KMS-11 (cell line): ENCODE results near the gene AATF.

Experiments
- H2AFZ ChIP-seq: fragments of 200-600 bp; sonication (generic); 2 replicates; pipeline ENCODE4 v1.6.1; 2016; ENCODE audit warnings: antibody characterized with exemption, mixed run types, low read depth
- H3K27ac ChIP-seq: fragments of 200-600 bp; sonication (generic); 2 replicates; pipeline ENCODE4 v1.6.1; 2016; ENCODE audit warnings: mild to moderate bottlenecking, mixed run types
- H3K27me3 ChIP-seq: fragments of 200-600 bp; sonication (generic); 2 replicates; pipeline ENCODE4 v1.6.1; 2017; ENCODE audit warnings: mild to moderate bottlenecking, low read depth, mixed run types, moderate library complexity; ENCODE audit not compliant: insufficient read depth
- H3K36me3 ChIP-seq: fragments of 200-600 bp; sonication (generic); 2 replicates; pipeline ENCODE4 v1.6.1; 2017; ENCODE audit warnings: mild to moderate bottlenecking, mixed run types; ENCODE audit not compliant: insufficient read depth
- H3K4me1 ChIP-seq: fragments of 200-600 bp; sonication (generic); 2 replicates; pipeline ENCODE4 v1.6.1; 2016; ENCODE audit warnings: mild to moderate bottlenecking, low read depth, mixed run types; ENCODE audit not compliant: poor library complexity, severe bottlenecking
- H3K4me2 ChIP-seq: fragments of 200-600 bp; sonication (generic); 2 replicates; pipeline ENCODE4 v1.7.0; 2016; ENCODE audit warnings: mild to moderate bottlenecking, mixed run types
- H3K4me3 ChIP-seq: fragments of 200-600 bp; sonication (generic); IDR thresholded peaks from 2 replicates; pipeline ENCODE4 v1.6.1; 2017; ENCODE audit warnings: low read depth, low read length, mixed read lengths; ENCODE audit not compliant: insufficient read depth
- H3K79me2 ChIP-seq: fragments of 200-600 bp; sonication (generic); 2 replicates; pipeline ENCODE4 v1.6.1; 2016; ENCODE audit warnings: low read depth, mixed run types; ENCODE audit not compliant: insufficient read depth
- H3K9ac ChIP-seq: fragments of 200-600 bp; sonication (generic); 2 replicates; pipeline ENCODE4 v1.6.1; 2016; ENCODE audit warnings: mild to moderate bottlenecking, mixed run types
- H4K20me1 ChIP-seq: fragments of 200-600 bp; sonication (generic); 2 replicates; pipeline ENCODE4 v1.6.1; 2016; ENCODE audit warnings: mild to moderate bottlenecking, mixed run types; ENCODE audit not compliant: insufficient read depth
- TF ChIP-seq, protein P1 (sequence below): fragments of 200-600 bp; sonication (generic); conservative IDR thresholded peaks from 2 replicates; pipeline ENCODE4 v1.6.1; 2017; ENCODE audit warnings: low read depth, mild to moderate bottlenecking, antibody characterized with exemption, low read length, moderate library complexity, mixed read lengths

The AATF gene

DNA sequence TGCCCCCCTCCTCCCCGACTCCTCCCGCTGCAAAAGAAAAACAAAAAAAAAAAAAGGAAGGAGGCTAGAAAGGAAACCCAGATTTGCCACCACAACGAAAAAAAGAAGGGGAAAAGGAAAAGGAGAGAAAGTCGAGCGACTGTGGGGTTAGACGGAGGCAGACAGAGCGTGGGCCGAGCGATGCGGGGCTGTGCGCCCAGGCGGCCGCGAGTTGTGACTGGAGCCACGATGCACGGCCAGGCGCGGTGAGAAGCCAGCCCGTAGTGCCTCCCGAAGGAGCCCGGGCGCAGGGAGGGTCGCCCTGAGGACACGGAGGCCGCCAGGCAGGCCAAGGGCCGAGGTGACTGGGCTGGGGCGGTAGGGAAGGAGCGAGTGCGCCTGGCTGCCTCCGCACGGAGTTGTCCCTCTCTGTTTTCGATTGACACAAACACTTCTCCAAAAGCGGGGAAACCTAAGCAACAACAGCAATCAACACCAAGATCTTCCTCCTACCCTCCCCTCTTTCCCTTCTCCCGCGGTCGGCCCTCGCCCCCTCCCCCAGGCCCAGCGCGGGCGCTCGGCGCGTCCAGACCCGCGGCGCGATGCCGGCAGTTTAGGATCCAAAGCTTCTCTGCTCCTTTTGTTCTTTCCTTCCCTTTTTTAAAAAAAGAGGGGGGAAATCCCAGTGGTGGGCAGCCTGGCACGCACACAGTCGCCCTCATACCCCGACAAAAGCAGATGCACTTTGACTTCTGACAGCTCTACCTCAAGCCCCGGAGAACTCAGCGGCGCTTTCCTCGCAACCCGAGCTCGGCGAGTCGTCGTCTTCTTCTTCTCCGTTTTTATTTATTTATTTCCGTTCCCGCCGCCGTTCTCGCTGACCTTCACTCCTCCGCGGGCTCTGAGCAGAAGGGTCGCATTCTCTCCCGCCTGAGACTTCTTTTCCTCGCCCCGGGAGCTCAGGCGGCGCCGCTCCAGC is 11.5 kb upstream of the AATF start, which contains the start of gene LHX1:
Gene LHX1, plus strand, starts transcription at position 475 of the 958 bp plus-strand sequence. CDS start 723 bp downstream, outside the sequence.
- H3K27ac ChIP-seq: no peak within 1 kb of the TSS
- H3K9ac ChIP-seq: no peak within 1 kb of the TSS
- H3K4me2 ChIP-seq: peak within 1 kb of the TSS; percentile 57; the same call in 1 of the 2 replicates
- H3K4me1 ChIP-seq: no peaks in the 10 kb centered on the region
- H4K20me1 ChIP-seq: no peaks in the 10 kb centered on the region
- no peaks in the 10 kb centered on the region for H3K79me2 ChIP-seq
- H2AFZ ChIP-seq: no peak within 1 kb of the TSS; the same call in 1 of the 2 replicates
- H3K36me3 ChIP-seq: no peaks in the 10 kb centered on the region
- TF ChIP-seq, protein P1, sequence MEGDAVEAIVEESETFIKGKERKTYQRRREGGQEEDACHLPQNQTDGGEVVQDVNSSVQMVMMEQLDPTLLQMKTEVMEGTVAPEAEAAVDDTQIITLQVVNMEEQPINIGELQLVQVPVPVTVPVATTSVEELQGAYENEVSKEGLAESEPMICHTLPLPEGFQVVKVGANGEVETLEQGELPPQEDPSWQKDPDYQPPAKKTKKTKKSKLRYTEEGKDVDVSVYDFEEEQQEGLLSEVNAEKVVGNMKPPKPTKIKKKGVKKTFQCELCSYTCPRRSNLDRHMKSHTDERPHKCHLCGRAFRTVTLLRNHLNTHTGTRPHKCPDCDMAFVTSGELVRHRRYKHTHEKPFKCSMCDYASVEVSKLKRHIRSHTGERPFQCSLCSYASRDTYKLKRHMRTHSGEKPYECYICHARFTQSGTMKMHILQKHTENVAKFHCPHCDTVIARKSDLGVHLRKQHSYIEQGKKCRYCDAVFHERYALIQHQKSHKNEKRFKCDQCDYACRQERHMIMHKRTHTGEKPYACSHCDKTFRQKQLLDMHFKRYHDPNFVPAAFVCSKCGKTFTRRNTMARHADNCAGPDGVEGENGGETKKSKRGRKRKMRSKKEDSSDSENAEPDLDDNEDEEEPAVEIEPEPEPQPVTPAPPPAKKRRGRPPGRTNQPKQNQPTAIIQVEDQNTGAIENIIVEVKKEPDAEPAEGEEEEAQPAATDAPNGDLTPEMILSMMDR: no peak
- H3K27me3 ChIP-seq: peaks cover 85% of the 10 kb centered on the region
- H3K4me3 ChIP-seq: no peak within 1 kb of the TSS

DNA sequence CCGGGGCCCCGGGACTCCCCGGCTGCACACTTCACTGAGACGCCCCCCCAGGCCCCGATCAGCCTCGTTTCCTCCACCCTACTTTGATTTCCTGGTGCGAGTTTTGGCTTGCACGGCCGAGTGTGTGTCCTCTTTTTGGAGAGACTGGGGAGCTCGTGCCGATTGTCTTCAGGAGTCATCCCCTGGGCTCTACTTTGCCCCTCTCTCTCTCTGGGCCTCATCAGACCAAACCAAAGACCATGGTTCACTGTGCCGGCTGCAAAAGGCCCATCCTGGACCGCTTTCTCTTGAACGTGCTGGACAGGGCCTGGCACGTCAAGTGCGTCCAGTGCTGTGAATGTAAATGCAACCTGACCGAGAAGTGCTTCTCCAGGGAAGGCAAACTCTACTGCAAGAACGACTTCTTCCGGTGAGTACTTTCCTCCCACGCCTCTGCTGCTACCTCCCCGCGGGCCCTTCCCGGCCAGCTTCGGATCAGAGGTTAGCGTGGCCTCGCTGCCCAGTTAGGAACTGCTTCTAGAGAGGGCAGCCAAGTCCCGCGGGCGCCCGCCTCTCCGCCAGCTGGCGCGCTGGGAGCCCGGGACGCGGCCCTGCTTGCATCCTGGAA is 10.7 kb upstream of the AATF start:
- TF ChIP-seq, protein P1: no peak
- peaks cover 88% of the 10 kb centered on the region for H3K27me3 ChIP-seq

DNA sequence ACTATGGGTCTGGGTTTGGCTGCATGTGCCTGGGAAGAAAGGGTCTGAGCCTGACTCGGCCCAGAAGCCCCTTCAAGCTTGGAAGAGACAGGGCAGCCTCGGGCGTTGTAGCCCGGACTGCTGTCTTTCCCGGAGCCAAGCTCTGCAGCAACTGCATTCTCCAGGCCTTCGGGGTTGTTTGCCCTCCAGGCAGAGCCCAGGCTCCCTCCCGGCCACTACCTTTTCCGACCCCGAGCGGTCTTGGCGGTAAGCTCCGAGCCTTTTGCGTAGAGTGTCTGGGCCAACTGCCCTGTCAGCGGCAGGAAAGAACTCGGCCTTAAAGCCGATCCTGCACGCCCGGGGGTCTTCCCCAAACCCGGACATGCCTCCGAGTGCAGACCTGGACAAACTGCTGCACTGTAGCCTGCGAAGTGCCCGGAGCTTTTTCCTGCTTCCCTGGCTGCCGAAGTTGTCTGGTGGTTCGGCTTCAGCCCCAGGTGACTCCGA is 10.1 kb upstream of the AATF start:
- Histone ChIP-seq H3K4me1 (no peaks in the 10 kb centered on the region), H4K20me1 (no peaks in the 10 kb centered on the region), H3K36me3 (no peaks in the 10 kb centered on the region), H3K27ac (no peak overlapping the region), H3K9ac (no peak overlapping the region), H3K27me3 (peaks cover 87% of the 10 kb centered on the region), H3K4me2 (no peak overlapping the region), H3K79me2 (no peaks in the 10 kb centered on the region), H2AFZ (no peak overlapping the region), H3K4me3 (no peak overlapping the region)
- TF ChIP-seq, protein P1: no peak

More for the DNA sequence above, 10.7 kb upstream of the AATF start:
- H3K4me3 ChIP-seq: no peak overlapping the region
- no peak overlapping the region for H3K27ac ChIP-seq
- H3K4me2 ChIP-seq: no peak overlapping the region
- no peak overlapping the region for H3K9ac ChIP-seq
- H2AFZ ChIP-seq: no peak overlapping the region
- no peaks in the 10 kb centered on the region for H3K36me3 ChIP-seq
- no peaks in the 10 kb centered on the region for H3K79me2 ChIP-seq
- no peaks in the 10 kb centered on the region for H4K20me1 ChIP-seq
- H3K4me1 ChIP-seq: no peaks in the 10 kb centered on the region

DNA sequence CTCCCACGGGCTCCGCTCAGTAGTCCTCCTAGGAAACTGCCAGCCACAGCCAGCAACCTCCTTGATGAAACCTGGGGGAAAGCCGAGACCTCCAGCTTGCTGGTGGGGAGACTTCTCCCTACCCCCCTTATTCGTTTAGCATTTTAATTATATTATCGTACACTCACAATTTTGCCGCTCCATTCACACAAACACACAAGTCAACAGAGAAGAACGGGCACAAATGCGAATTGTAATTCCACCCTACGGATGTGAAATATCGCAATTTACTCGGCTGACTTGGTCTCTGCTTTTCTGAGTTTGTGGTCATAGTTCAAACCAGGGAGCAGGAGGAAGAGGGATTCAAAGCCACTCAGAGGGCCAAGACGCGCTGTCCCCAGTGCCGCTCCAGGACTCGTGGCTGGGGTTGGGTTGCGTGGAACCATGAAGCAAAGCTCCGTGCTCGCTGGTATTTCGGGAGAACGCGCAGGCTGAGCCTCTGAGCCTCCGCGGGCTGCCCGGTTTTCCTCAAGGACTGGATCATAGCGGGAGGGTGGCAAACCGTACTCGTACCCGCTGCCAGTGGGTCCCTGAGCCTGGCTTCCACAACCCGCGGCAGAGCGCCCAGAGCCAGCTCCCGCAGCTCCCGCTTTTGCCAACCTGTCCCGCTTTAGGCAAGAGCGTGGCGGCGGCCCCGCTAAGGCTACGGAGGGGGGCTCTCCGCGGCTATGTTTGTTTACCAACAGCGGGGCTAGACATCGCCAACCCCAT is 9.5 kb upstream of the AATF start:
- no peaks in the 10 kb centered on the region for H3K36me3 ChIP-seq
- H3K27me3 ChIP-seq: peaks cover 81% of the 10 kb centered on the region
- no peaks in the 10 kb centered on the region for H4K20me1 ChIP-seq
- no peaks in the 10 kb centered on the region for H3K79me2 ChIP-seq
- no peak overlapping the region for H2AFZ ChIP-seq
- H3K9ac ChIP-seq: no peak overlapping the region
- H3K4me3 ChIP-seq: no peak overlapping the region
- H3K4me2 ChIP-seq: no peak overlapping the region
- H3K27ac ChIP-seq: no peak overlapping the region
- H3K4me1 ChIP-seq: no peaks in the 10 kb centered on the region
- TF ChIP-seq, protein P1: no peak
